Epithelial cell of proximal tubule (primary cell): ENCODE measurements around the gene CRBN. TPM values are rescaled to one million over a fixed set of nuclear protein-coding genes. Genes with fewer than 3 reads are reported as not detected.

Source experiments
- DNase-seq: peaks from one replicate; pipeline ENCODE4 v3.0.0-alpha.2; 2011; ENCODE audit warnings: low read depth
- H3K4me3 ChIP-seq: 2 replicates; pipeline ENCODE4 v1.5.1; 2011; ENCODE audit warnings: low read depth, mild to moderate bottlenecking, low read length
- total RNA-seq: library from RNA; depleted of rRNA; stranded (reverse); fragments of >200 nt; gene quantifications from 2 replicates; pipeline ENCODE4 v1.2.3, GENCODE V29; 2015
- TF ChIP-seq, protein P1 (sequence below): conservative IDR thresholded peaks from 2 replicates; pipeline ENCODE4 v1.5.1; 2012; ENCODE audit warnings: low read depth, mild to moderate bottlenecking, low read length

CRBN gene
- total RNA-seq, 1 donor from 2014 or later: 25.8 TPM

- H3K4me3 ChIP-seq: no peak overlapping the region
- no peak for DNase-seq
- TF ChIP-seq, protein P1, sequence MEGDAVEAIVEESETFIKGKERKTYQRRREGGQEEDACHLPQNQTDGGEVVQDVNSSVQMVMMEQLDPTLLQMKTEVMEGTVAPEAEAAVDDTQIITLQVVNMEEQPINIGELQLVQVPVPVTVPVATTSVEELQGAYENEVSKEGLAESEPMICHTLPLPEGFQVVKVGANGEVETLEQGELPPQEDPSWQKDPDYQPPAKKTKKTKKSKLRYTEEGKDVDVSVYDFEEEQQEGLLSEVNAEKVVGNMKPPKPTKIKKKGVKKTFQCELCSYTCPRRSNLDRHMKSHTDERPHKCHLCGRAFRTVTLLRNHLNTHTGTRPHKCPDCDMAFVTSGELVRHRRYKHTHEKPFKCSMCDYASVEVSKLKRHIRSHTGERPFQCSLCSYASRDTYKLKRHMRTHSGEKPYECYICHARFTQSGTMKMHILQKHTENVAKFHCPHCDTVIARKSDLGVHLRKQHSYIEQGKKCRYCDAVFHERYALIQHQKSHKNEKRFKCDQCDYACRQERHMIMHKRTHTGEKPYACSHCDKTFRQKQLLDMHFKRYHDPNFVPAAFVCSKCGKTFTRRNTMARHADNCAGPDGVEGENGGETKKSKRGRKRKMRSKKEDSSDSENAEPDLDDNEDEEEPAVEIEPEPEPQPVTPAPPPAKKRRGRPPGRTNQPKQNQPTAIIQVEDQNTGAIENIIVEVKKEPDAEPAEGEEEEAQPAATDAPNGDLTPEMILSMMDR: no peak
These were observed 44.6 kb downstream of the CRBN start for GRCh38 chr3:3134750-3135448.

DNA sequence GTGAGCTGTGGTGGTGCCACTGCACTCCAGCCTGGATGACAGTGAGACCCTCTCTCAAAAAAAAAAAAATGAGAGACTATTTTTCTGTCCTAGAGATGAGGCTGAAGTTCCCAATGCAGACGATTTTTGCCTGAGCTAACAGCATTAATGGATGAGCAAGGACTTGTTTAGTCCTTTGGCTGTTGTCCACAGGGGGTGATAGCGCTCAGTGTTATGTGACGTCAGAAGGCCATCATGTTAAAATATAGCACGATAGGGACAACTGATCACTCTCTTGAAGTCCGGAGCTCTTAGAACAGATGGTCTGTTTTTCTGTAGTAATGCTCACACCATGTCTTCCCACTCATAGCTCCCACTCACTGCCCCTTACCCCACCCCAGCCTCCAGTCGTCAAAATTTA, 46.0 kb downstream of the CRBN start:
- no peak overlapping the region for H3K4me3 ChIP-seq
- no peak for DNase-seq
- TF ChIP-seq, protein P1: no peak

- no peak overlapping the region for H3K4me3 ChIP-seq
- TF ChIP-seq, protein P1: no peak
- no peak for DNase-seq
These were observed 49.9 kb downstream of the CRBN start for GRCh38 chr3:3129579-3129978.

GRCh38 chr3:3127432-3128010, 52.0 kb downstream of the CRBN start:
- no peak for DNase-seq
- peak overlapping the region; percentile 94 for H3K4me3 ChIP-seq
- TF ChIP-seq, protein P1: no peak

DNA sequence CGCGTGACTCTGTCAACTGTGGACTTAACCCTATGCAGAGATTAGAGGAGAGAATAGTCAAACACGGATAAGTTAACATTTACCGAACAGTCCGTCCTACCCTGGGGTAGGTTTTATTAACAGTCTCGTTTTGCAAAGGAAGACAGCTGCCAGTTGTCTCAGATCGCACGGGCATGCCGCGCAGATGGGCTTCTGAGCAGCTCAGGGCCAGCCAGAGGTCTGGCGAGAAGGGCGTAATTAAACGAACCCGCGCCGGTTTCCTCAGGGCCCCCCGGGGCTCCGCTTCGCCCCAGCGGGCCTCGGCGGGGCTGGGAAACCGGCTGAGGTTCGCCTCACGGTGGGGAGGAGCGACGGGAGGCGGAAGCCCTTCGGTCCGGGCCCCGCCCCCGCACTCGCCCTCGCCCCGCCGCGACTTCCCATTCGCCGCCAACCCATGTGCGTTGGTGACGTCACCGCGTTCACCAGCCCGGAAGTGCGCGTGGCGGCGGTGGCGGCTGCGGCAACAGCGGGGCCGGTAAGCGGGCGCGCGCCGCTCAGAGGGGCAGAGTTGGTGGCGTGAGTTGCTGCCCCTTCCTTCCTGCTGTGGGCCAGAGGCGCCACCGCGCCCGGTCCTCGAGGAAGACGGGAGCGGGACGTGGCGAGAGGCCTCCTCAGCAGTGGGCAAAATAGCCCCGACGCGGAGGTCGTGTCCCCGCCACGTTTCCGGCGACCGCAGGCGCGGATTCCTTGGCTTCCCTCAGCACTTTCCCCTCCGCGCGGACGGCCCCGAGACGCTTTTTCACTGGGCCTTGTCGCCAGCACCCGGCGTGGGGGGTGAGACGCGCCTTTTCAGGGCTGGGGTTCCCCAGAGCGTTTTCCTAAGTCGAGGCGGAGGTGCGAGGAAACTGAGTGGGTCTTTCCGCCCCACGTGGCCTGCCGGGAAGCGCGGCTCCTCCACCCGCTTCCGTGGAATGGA, 52.7 kb downstream of the CRBN start, which contains the start of gene TRNT1:
Gene TRNT1 (plus strand): TSS at position 464 of the 955 bp plus-strand sequence. CDS start 2,101 bp downstream, outside the sequence.
- TF ChIP-seq, protein P1: no peak
- peak within 1 kb of the TSS; percentile 94 for H3K4me3 ChIP-seq
- DNase-seq: peak; percentile 26

DNA sequence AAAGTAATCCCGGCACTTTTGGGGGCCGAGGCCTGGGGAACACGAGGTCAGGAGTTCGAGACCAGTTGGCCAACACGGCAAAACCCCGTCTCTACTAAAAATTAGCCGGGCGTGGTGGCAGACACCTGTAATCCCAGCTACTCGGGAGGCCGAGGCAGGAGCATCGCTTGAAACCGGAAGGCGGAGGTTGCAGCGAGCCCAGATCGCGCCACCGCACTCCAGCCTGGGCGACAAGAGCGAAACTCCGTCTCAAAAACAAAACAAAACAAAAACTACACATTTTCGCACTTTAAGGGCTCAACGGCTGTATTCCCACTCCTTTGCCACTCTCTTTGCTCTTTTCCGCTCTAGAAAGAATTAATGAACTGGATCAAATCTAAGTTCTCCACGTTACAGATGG, 53.5 kb downstream of the CRBN start:
- no peak for DNase-seq
- TF ChIP-seq, protein P1: no peak
- H3K4me3 ChIP-seq: peak overlapping the region; percentile 94
